H9 (cell line): ENCODE data around the gene MIER2. TPM values are rescaled to one million over a fixed set of nuclear protein-coding genes. Genes with fewer than 3 reads are reported as not detected.

ENCODE experiments used
- DNase-seq: peaks from one replicate; pipeline ENCODE4 v3.0.0-alpha.2; 2017
- H2AFZ ChIP-seq: one replicate; pipeline ENCODE4 v1.6.1; 2013; ENCODE audit warnings: mild to moderate bottlenecking, low read length, control low read depth, moderate library complexity
- H2AK5ac ChIP-seq: 2 replicates; pipeline ENCODE4 v1.6.1; 2013; ENCODE audit warnings: low read length, control low read depth, mixed read lengths; ENCODE audit not compliant: insufficient read length
- H2BK120ac ChIP-seq: one replicate; pipeline ENCODE4 v1.6.1; 2013; ENCODE audit warnings: low read depth, mild to moderate bottlenecking, low read length, control low read depth, inconsistent platforms; ENCODE audit not compliant: poor library complexity, severe bottlenecking
- H2BK12ac ChIP-seq: 2 replicates; pipeline ENCODE4 v1.6.1; 2013; ENCODE audit warnings: low read length, control low read depth, mixed read lengths, low read depth; ENCODE audit not compliant: insufficient read length
- H2BK15ac ChIP-seq: 2 replicates; pipeline ENCODE4 v1.6.1; 2013; ENCODE audit warnings: low read depth, low read length, control low read depth
- H2BK20ac ChIP-seq: one replicate; pipeline ENCODE4 v1.6.1; 2013; ENCODE audit warnings: low read depth, mild to moderate bottlenecking, low read length, control low read depth, inconsistent platforms; ENCODE audit not compliant: poor library complexity, severe bottlenecking
- H2BK5ac ChIP-seq: 2 replicates; pipeline ENCODE4 v1.6.1; 2013; ENCODE audit warnings: low read length, control low read depth, mixed read lengths; ENCODE audit not compliant: insufficient read length
- H3K14ac ChIP-seq: 2 replicates; pipeline ENCODE4 v1.6.1; 2013; ENCODE audit warnings: low read length, control low read depth; ENCODE audit not compliant: insufficient read depth
- H3K18ac ChIP-seq: 2 replicates; pipeline ENCODE4 v1.6.1; 2013; ENCODE audit warnings: low read depth, mild to moderate bottlenecking, mixed read lengths, low read length, control low read depth; ENCODE audit not compliant: insufficient read length
- H3K23ac ChIP-seq: 2 replicates; pipeline ENCODE4 v1.6.1; 2013; ENCODE audit warnings: low read length, control low read depth, mixed read lengths, low read depth; ENCODE audit not compliant: insufficient read length
- H3K23me2 ChIP-seq: 2 replicates; pipeline ENCODE4 v1.6.1; 2013; ENCODE audit warnings: low read depth, mild to moderate bottlenecking, mixed read lengths, low read length, control low read depth; ENCODE audit not compliant: insufficient read length, poor library complexity, severe bottlenecking
- H3K27ac ChIP-seq: 2 replicates; pipeline ENCODE4 v1.5.1; 2013; ENCODE audit warnings: low read length, control low read depth, mixed read lengths, low read depth; ENCODE audit not compliant: insufficient read length
- H3K27me3 ChIP-seq: 2 replicates; pipeline ENCODE4 v1.6.1; 2013; ENCODE audit warnings: low read length, control low read depth, inconsistent platforms; ENCODE audit not compliant: insufficient read depth
- H3K4ac ChIP-seq: 2 replicates; pipeline ENCODE4 v1.6.1; 2013; ENCODE audit warnings: low read depth, mild to moderate bottlenecking, control low read depth, inconsistent platforms, low read length, moderate library complexity
- H3K4me1 ChIP-seq: 2 replicates; pipeline ENCODE4 v1.6.1; 2013; ENCODE audit warnings: low read length, control low read depth, inconsistent platforms; ENCODE audit not compliant: insufficient read depth
- H3K4me2 ChIP-seq: 2 replicates; pipeline ENCODE4 v1.6.1; 2013; ENCODE audit warnings: low read length, control low read depth, mixed read lengths; ENCODE audit not compliant: insufficient read length, insufficient read depth
- H3K56ac ChIP-seq: 2 replicates; pipeline ENCODE4 v1.6.1; 2013; ENCODE audit warnings: low read depth, mild to moderate bottlenecking, mixed read lengths, low read length, control low read depth; ENCODE audit not compliant: insufficient read length
- H3K79me1 ChIP-seq: 2 replicates; pipeline ENCODE4 v1.6.1; 2013; ENCODE audit warnings: low read depth, mild to moderate bottlenecking, moderate library complexity, low read length, control low read depth, inconsistent platforms; ENCODE audit not compliant: insufficient read depth, poor library complexity, severe bottlenecking
- H3K79me2 ChIP-seq: 2 replicates; pipeline ENCODE4 v1.6.1; 2013; ENCODE audit warnings: low read length, control low read depth, inconsistent platforms; ENCODE audit not compliant: insufficient read depth
- H3K9ac ChIP-seq: 2 replicates; pipeline ENCODE4 v1.6.1; 2013; ENCODE audit warnings: low read length, control low read depth, mixed read lengths; ENCODE audit not compliant: insufficient read length; ENCODE audit errors: extremely low read depth
- H3K9me3 ChIP-seq: one replicate; pipeline ENCODE4 v1.6.1; 2013; ENCODE audit warnings: low read depth, low read length, inconsistent platforms; ENCODE audit not compliant: control insufficient read depth
- H3T11ph ChIP-seq: one replicate; pipeline ENCODE4 v1.6.1; 2013; ENCODE audit warnings: mild to moderate bottlenecking, low read length, control low read depth, inconsistent platforms
- H4K20me1 ChIP-seq: one replicate; pipeline ENCODE4 v1.6.1; 2013; ENCODE audit not compliant: control insufficient read depth, insufficient read length, insufficient read depth
- H4K5ac ChIP-seq: 2 replicates; pipeline ENCODE4 v1.6.1; 2013; ENCODE audit warnings: low read depth, mild to moderate bottlenecking, mixed read lengths, low read length, control low read depth; ENCODE audit not compliant: insufficient read length
- H4K8ac ChIP-seq: replicated peaks from 2 replicates; pipeline ENCODE4 v1.6.1; 2013; ENCODE audit warnings: low read length, control low read depth, mixed read lengths, low read depth; ENCODE audit not compliant: insufficient read length
- H4K91ac ChIP-seq: 2 replicates; pipeline ENCODE4 v1.6.1; 2013; ENCODE audit warnings: low read depth, mild to moderate bottlenecking, moderate library complexity, mixed read lengths, low read length, control low read depth; ENCODE audit not compliant: insufficient read length
- H3K27ac Mint-ChIP-seq, 3 experiments: 2 replicates in 2 of 3; 3 replicates in 1 of 3; pipeline ENCODE4 v1.8.0; 2020 to 2021; ENCODE audit warnings: mixed read lengths in 3 of 3, mild to moderate bottlenecking in 1 of 3, moderate library complexity in 1 of 3
- H3K27me3 Mint-ChIP-seq: 2 replicates; pipeline ENCODE4 v1.8.0; 2021; ENCODE audit warnings: low read depth, mild to moderate bottlenecking, moderate library complexity, mixed read lengths
- H3K36me3 Mint-ChIP-seq, 3 experiments: 2 replicates in 2 of 3; 3 replicates in 1 of 3; pipeline ENCODE4 v1.8.0; 2020 to 2021; ENCODE audit warnings: low read depth in 3 of 3, mixed read lengths in 3 of 3; ENCODE audit not compliant: insufficient read depth in 1 of 3
- H3K4me1 Mint-ChIP-seq, 2 experiments: 2 replicates each; pipeline ENCODE4 v1.8.0; 2020; ENCODE audit warnings: mixed read lengths in 2 of 2
- H3K4me3 Mint-ChIP-seq, 2 experiments: 2 replicates in 1 of 2; 3 replicates in 1 of 2; pipeline ENCODE4 v1.8.0; 2020 to 2021; ENCODE audit warnings: mild to moderate bottlenecking in 2 of 2, mixed read lengths in 2 of 2, moderate library complexity in 1 of 2
- H3K9me3 Mint-ChIP-seq, 2 experiments: 2 replicates in 1 of 2; 3 replicates in 1 of 2; pipeline ENCODE4 v1.8.0; 2020; ENCODE audit warnings: mild to moderate bottlenecking in 2 of 2, mixed read lengths in 2 of 2, moderate library complexity in 1 of 2
- WGBS: extraction: QIAGEN DNeasy Blood & Tissue Kit; methylation state at CpG from one replicate; pipeline ENCODE4 v1.1.7; 2013; ENCODE audit warnings: missing lambda C conversion rate, low lambda C conversion rate, mixed read lengths; ENCODE audit not compliant: insufficient read length; ENCODE audit errors: extremely low coverage; 5-methylcytosine and 5-hydroxymethylcytosine counted together
- total RNA-seq: library from RNA; stranded (reverse); gene quantifications from 2 replicates; pipeline ENCODE4 v1.2.1, GENCODE V29; 2021
- TF ChIP-seq, protein P1 (sequence below): fragments of 200-600 bp; sonication (generic); conservative IDR thresholded peaks from 3 replicates; pipeline ENCODE4 v1.8.0; 2021; ENCODE audit warnings: antibody characterized with exemption, mild to moderate bottlenecking

The MIER2 gene
- total RNA-seq, 1 experiment from 2014 or later = 60.5 TPM

GRCh38 chr19:275000-275399 lies 69.6 kb downstream of the MIER2 start:
- Histone ChIP-seq H3K4me1 (peaks cover 5% of the 10 kb centered on the region), H3K27me3 (no peaks in the 10 kb centered on the region), H3T11ph (no peak overlapping the region), H4K20me1 (no peaks in the 10 kb centered on the region), H3K79me1 (no peaks in the 10 kb centered on the region), H2BK15ac (no peak overlapping the region), H3K23me2 (no peaks in the 10 kb centered on the region), H4K91ac (no peak overlapping the region), H2BK120ac (no peak overlapping the region), H2AFZ (no peak overlapping the region), H3K27ac (no peak overlapping the region), H4K5ac (no peak overlapping the region), H3K18ac (no peak overlapping the region), H3K14ac (no peak overlapping the region), H3K56ac (no peak overlapping the region), H2BK5ac (no peak overlapping the region), H3K4me2 (no peak overlapping the region), H2AK5ac (no peak overlapping the region), H3K9me3 (no peaks in the 10 kb centered on the region), H4K8ac (no peak overlapping the region), H3K4ac (no peak overlapping the region), H2BK20ac (no peak overlapping the region), H3K79me2 (no peaks in the 10 kb centered on the region), H3K23ac (no peak overlapping the region), H3K9ac (no peak overlapping the region), H2BK12ac (no peak overlapping the region)
- Mint-ChIP-seq H3K4me1 (peaks cover 11 to 12% of the 10 kb centered on the region in 2 experiments), H3K36me3 (peaks cover 5 to 18% (median 10%) of the 10 kb centered on the region in 3 experiments), H3K4me3 (0 out of 5 replicates have a peak overlapping the region, but pooled peaks of 1 of the 2 experiments have one; percentile 9), H3K27ac (no peak overlapping the region), H3K9me3 (peaks cover 0 to 2% of the 10 kb centered on the region in 2 experiments; a peak in 2 of 5 replicates), H3K27me3 (peaks cover 7% of the 10 kb centered on the region)
- TF ChIP-seq, protein P1, sequence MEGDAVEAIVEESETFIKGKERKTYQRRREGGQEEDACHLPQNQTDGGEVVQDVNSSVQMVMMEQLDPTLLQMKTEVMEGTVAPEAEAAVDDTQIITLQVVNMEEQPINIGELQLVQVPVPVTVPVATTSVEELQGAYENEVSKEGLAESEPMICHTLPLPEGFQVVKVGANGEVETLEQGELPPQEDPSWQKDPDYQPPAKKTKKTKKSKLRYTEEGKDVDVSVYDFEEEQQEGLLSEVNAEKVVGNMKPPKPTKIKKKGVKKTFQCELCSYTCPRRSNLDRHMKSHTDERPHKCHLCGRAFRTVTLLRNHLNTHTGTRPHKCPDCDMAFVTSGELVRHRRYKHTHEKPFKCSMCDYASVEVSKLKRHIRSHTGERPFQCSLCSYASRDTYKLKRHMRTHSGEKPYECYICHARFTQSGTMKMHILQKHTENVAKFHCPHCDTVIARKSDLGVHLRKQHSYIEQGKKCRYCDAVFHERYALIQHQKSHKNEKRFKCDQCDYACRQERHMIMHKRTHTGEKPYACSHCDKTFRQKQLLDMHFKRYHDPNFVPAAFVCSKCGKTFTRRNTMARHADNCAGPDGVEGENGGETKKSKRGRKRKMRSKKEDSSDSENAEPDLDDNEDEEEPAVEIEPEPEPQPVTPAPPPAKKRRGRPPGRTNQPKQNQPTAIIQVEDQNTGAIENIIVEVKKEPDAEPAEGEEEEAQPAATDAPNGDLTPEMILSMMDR = no peak
- no peak for DNase-seq
- WGBS = no CpG with 5 or more reads among the region's 9 CpGs
